ENCODE results near the gene DGKD.

- TF ChIP-seq, protein P1, sequence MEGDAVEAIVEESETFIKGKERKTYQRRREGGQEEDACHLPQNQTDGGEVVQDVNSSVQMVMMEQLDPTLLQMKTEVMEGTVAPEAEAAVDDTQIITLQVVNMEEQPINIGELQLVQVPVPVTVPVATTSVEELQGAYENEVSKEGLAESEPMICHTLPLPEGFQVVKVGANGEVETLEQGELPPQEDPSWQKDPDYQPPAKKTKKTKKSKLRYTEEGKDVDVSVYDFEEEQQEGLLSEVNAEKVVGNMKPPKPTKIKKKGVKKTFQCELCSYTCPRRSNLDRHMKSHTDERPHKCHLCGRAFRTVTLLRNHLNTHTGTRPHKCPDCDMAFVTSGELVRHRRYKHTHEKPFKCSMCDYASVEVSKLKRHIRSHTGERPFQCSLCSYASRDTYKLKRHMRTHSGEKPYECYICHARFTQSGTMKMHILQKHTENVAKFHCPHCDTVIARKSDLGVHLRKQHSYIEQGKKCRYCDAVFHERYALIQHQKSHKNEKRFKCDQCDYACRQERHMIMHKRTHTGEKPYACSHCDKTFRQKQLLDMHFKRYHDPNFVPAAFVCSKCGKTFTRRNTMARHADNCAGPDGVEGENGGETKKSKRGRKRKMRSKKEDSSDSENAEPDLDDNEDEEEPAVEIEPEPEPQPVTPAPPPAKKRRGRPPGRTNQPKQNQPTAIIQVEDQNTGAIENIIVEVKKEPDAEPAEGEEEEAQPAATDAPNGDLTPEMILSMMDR (IDR thresholded peaks at IDR 0.05), result no peak
- TF ChIP-seq POLR2A (IDR thresholded peaks at IDR 0.05), result no peak
Measured at GRCh38 chr2:233470839-233471238, 116.5 kb downstream of the DGKD start.
